CD8-positive, alpha-beta memory T cell (primary cell): Measurements from ENCODE around the gene SDF2. TPM values are rescaled to one million over a fixed set of nuclear protein-coding genes. Genes with fewer than 3 reads are reported as not detected.

Experiments used
- CTCF ChIA-PET: fragments of 350-600 bp; sonication (Branson Sonifier 250); formaldehyde crosslinking; loops from one replicate; lab custom pipeline; 2021; ENCODE audit warnings: antibody characterized with exemption; lab: Charles Lee
- POLR2A ChIA-PET: fragments of 350-600 bp; sonication (Branson Sonifier 250); formaldehyde crosslinking; loops from one replicate; lab custom pipeline; 2021; ENCODE audit warnings: antibody characterized with exemption; lab: Charles Lee
- DNase-seq, 5 donors: peaks; one replicate each; pipeline versions ENCODE4 v3.0.0 to v3.0.0-alpha.2; 2020 to 2022; ENCODE audit warnings: mixed read lengths in 1 of 5
- H3K27ac ChIP-seq: one replicate; pipeline ENCODE4 v1.7.0; 2013; ENCODE audit warnings: low read depth, mild to moderate bottlenecking, low read length, moderate library complexity
- H3K27me3 ChIP-seq: 2 replicates; pipeline ENCODE4 v1.7.0; 2013; ENCODE audit warnings: low read length, mild to moderate bottlenecking; ENCODE audit not compliant: insufficient read depth, poor library complexity, severe bottlenecking
- H3K36me3 ChIP-seq: 2 replicates; pipeline ENCODE4 v1.7.0; 2013; ENCODE audit warnings: mild to moderate bottlenecking, low read length, moderate library complexity; ENCODE audit not compliant: insufficient read depth
- H3K4me1 ChIP-seq: 2 replicates; pipeline ENCODE4 v1.7.0; 2013; ENCODE audit warnings: mild to moderate bottlenecking, low read length, moderate library complexity; ENCODE audit not compliant: insufficient read depth
- H3K4me3 ChIP-seq: 2 replicates; pipeline ENCODE4 v1.7.0; 2013; ENCODE audit warnings: mild to moderate bottlenecking, low read length
- H3K9me3 ChIP-seq: 2 replicates; pipeline ENCODE4 v1.7.0; 2013; ENCODE audit warnings: mild to moderate bottlenecking, low read length
- H3K27ac Mint-ChIP-seq, 8 donors: one replicate each; pipeline ENCODE4 v1.8.0; 2020 to 2021; ENCODE audit warnings: mixed read lengths in 8 of 8, mild to moderate bottlenecking in 6 of 8, inconsistent platforms in 3 of 8, moderate library complexity in 3 of 8
- H3K27me3 Mint-ChIP-seq, 2 donors: one replicate each; pipeline ENCODE4 v1.8.0; 2020 to 2021; ENCODE audit warnings: mixed read lengths in 2 of 2, mild to moderate bottlenecking in 1 of 2, moderate library complexity in 1 of 2
- H3K36me3 Mint-ChIP-seq, 3 donors: one replicate each; pipeline ENCODE4 v1.8.0; 2020 to 2021; ENCODE audit warnings: mixed read lengths in 3 of 3, inconsistent platforms in 1 of 3, mild to moderate bottlenecking in 1 of 3
- H3K4me1 Mint-ChIP-seq, 3 donors: one replicate each; pipeline ENCODE4 v1.8.0; 2020 to 2021; ENCODE audit warnings: mixed read lengths in 3 of 3, inconsistent platforms in 1 of 3, mild to moderate bottlenecking in 1 of 3
- H3K4me3 Mint-ChIP-seq, 7 donors: one replicate each; pipeline ENCODE4 v1.8.0; 2020 to 2021; ENCODE audit warnings: mixed read lengths in 7 of 7, mild to moderate bottlenecking in 6 of 7, moderate library complexity in 4 of 7, inconsistent platforms in 2 of 7
- H3K9me3 Mint-ChIP-seq, 5 donors: one replicate each; pipeline ENCODE4 v1.8.0; 2020 to 2022; ENCODE audit warnings: mixed read lengths in 5 of 5, mild to moderate bottlenecking in 3 of 5, moderate library complexity in 2 of 5, inconsistent platforms in 1 of 5
- polyA plus RNA-seq: library from polyadenylated mRNA; unstranded; fragments of 300-500 nt; fragmentation: Illumina TruSeq; gene quantifications from one replicate; pipeline ENCODE4 v1.2.3, GENCODE V29; 2021
- total RNA-seq, 2 experiments: library from RNA; stranded (reverse); gene quantifications; one replicate each; pipeline ENCODE4 v1.2.3, GENCODE V29; 2021

SDF2 gene
- total and polyA plus RNA-seq, 3 experiments from 2014 or later = 51.4 to 94.9 (median 55.1) TPM

GRCh38 chr17:28622186-28622585 is 39.5 kb downstream of the SDF2 start:
- Mint-ChIP-seq H3K27ac (no peak overlapping the region), H3K4me1 (peaks cover 0 to 4% (median 3%) of the 10 kb centered on the region in 3 donors), H3K4me3 (no peak overlapping the region), H3K27me3 (peaks cover 0 to 1% of the 10 kb centered on the region in 2 donors), H3K36me3 (peaks cover 0 to 90% (median 24%) of the 10 kb centered on the region in 3 donors), H3K9me3 (no peaks in the 10 kb centered on the region)
- no peaks in the 10 kb centered on the region for H3K4me1 ChIP-seq
- H3K27me3 ChIP-seq = no peaks in the 10 kb centered on the region
- no peak overlapping the region for H3K27ac ChIP-seq
- H3K9me3 ChIP-seq = no peaks in the 10 kb centered on the region
- no peak overlapping the region for H3K4me3 ChIP-seq
- POLR2A ChIA-PET = no interaction called here
- no peak for DNase-seq
- CTCF ChIA-PET = interaction anchor here (3.7 kb wide), 1 partner anchor 11 kb away, joined by 21 read pairs; no protein-coding TSS in a partner anchor
- peaks cover 60% of the 10 kb centered on the region for H3K36me3 ChIP-seq

- no peaks in the 10 kb centered on the region for H3K4me1 ChIP-seq
- no peak overlapping the region for H3K4me3 ChIP-seq
- no peak overlapping the region for H3K27ac ChIP-seq
- CTCF ChIA-PET = no interaction called here
- peak overlapping the region in 1 of 8 donors; percentile 72 for H3K27ac Mint-ChIP-seq
- no peak overlapping the region for H3K4me3 Mint-ChIP-seq
- no peaks in the 10 kb centered on the region for H3K27me3 ChIP-seq
- POLR2A ChIA-PET = no interaction called here
- no peaks in the 10 kb centered on the region for H3K9me3 Mint-ChIP-seq
- H3K27me3 Mint-ChIP-seq = no peaks in the 10 kb centered on the region
- peaks cover 0 to 95% (median 24%) of the 10 kb centered on the region in 3 donors for H3K36me3 Mint-ChIP-seq
- peaks cover 0 to 3% (median 0%) of the 10 kb centered on the region in 3 donors for H3K4me1 Mint-ChIP-seq
- no peak for DNase-seq
- no peaks in the 10 kb centered on the region for H3K9me3 ChIP-seq
- H3K36me3 ChIP-seq = peaks cover 80% of the 10 kb centered on the region
These were observed 41.7 kb downstream of the SDF2 start for GRCh38 chr17:28620010-28620409.

GRCh38 chr17:28618464-28618863 is 43.2 kb downstream of the SDF2 start:
- no peaks in the 10 kb centered on the region for H3K27me3 Mint-ChIP-seq
- DNase-seq = no peak
- H3K9me3 ChIP-seq = no peaks in the 10 kb centered on the region
- H3K27ac Mint-ChIP-seq = no peak overlapping the region
- H3K27ac ChIP-seq = no peak overlapping the region
- no peaks in the 10 kb centered on the region for H3K27me3 ChIP-seq
- CTCF ChIA-PET = interaction anchor here (0.7 to 3.0 kb wide), 4 partner anchors 9 to 1867 kb away, joined by 3 to 7 read pairs (median 4); no protein-coding TSS in a partner anchor
- H3K9me3 Mint-ChIP-seq = no peaks in the 10 kb centered on the region
- H3K4me3 ChIP-seq = no peak overlapping the region
- POLR2A ChIA-PET = no interaction called here
- H3K36me3 ChIP-seq = peaks cover 70% of the 10 kb centered on the region
- H3K36me3 Mint-ChIP-seq = peaks cover 0 to 95% (median 21%) of the 10 kb centered on the region in 3 donors
- H3K4me1 ChIP-seq = no peaks in the 10 kb centered on the region
- no peak overlapping the region for H3K4me3 Mint-ChIP-seq
- H3K4me1 Mint-ChIP-seq = no peaks in the 10 kb centered on the region

- H3K4me3 ChIP-seq = no peak overlapping the region
- H3K27ac ChIP-seq = no peak overlapping the region
- Mint-ChIP-seq H3K9me3 (no peaks in the 10 kb centered on the region), H3K36me3 (peaks cover 0 to 86% (median 10%) of the 10 kb centered on the region in 3 donors), H3K27ac (peak overlapping the region in 3 of 8 donors; percentile 4 to 82 (median 50)), H3K4me1 (peaks cover 0 to 6% (median 0%) of the 10 kb centered on the region in 3 donors), H3K27me3 (no peaks in the 10 kb centered on the region), H3K4me3 (no peak overlapping the region)
- ChIA-PET CTCF (no interaction called here), POLR2A (interaction anchor here (0.7 kb wide), 1 partner anchor 126 kb away, joined by 3 read pairs; no protein-coding TSS in a partner anchor)
- peaks cover 53% of the 10 kb centered on the region for H3K36me3 ChIP-seq
- H3K4me1 ChIP-seq = no peaks in the 10 kb centered on the region
- H3K9me3 ChIP-seq = no peaks in the 10 kb centered on the region
- DNase-seq = no peak
- no peaks in the 10 kb centered on the region for H3K27me3 ChIP-seq
These were observed 45.4 kb downstream of the SDF2 start for GRCh38 chr17:28616281-28616680.

GRCh38 chr17:28615260-28615940 is 46.3 kb downstream of the SDF2 start:
- CTCF ChIA-PET = no interaction called here
- Mint-ChIP-seq H3K4me3 (no peak overlapping the region), H3K27ac (peak overlapping the region in 2 of 8 donors; percentile 4 to 50), H3K27me3 (no peaks in the 10 kb centered on the region), H3K9me3 (no peaks in the 10 kb centered on the region), H3K4me1 (peaks cover 0 to 6% (median 0%) of the 10 kb centered on the region in 3 donors), H3K36me3 (peaks cover 0 to 84% (median 12%) of the 10 kb centered on the region in 3 donors)
- H3K4me1 ChIP-seq = no peaks in the 10 kb centered on the region
- no peak overlapping the region for H3K4me3 ChIP-seq
- POLR2A ChIA-PET = no interaction called here
- H3K36me3 ChIP-seq = peaks cover 44% of the 10 kb centered on the region
- H3K9me3 ChIP-seq = no peaks in the 10 kb centered on the region
- no peak overlapping the region for H3K27ac ChIP-seq
- no peaks in the 10 kb centered on the region for H3K27me3 ChIP-seq
- DNase-seq = no peak

GRCh38 chr17:28613931-28614381 is 47.8 kb downstream of the SDF2 start, which contains the start of gene RSKR:
Gene RSKR, minus strand, starts transcription at chr17:28614185. Its CDS starts 24 bp downstream, at chr17:28614161.
- no peaks in the 10 kb centered on the region for H3K9me3 ChIP-seq
- no peaks in the 10 kb centered on the region for H3K27me3 ChIP-seq
- no peak for DNase-seq
- H3K4me3 Mint-ChIP-seq = no peak within 1 kb of the TSS
- H3K27me3 Mint-ChIP-seq = no peaks in the 10 kb centered on the region
- ChIA-PET POLR2A (interaction anchor here (1.2 kb wide), 1 partner anchor 14 kb away, joined by 3 read pairs; no protein-coding TSS in a partner anchor), CTCF (interaction anchor here (1.5 to 5.3 kb wide), 2 partner anchors 24 to 118 kb away, joined by 3 to 37 read pairs; no protein-coding TSS in a partner anchor)
- H3K4me1 Mint-ChIP-seq = peaks cover 0 to 6% (median 0%) of the 10 kb centered on the region in 3 donors
- peaks cover 0 to 73% (median 8%) of the 10 kb centered on the region in 3 donors for H3K36me3 Mint-ChIP-seq
- no peak within 1 kb of the TSS for H3K4me3 ChIP-seq
- H3K27ac Mint-ChIP-seq = peak within 1 kb of the TSS in 6 of 8 donors; percentile 29 to 80 (median 59)
- no peaks in the 10 kb centered on the region for H3K4me1 ChIP-seq
- no peak within 1 kb of the TSS for H3K27ac ChIP-seq
- H3K9me3 Mint-ChIP-seq = no peaks in the 10 kb centered on the region
- peaks cover 31% of the 10 kb centered on the region for H3K36me3 ChIP-seq

- Histone ChIP-seq H3K36me3 (peaks cover 24% of the 10 kb centered on the region), H3K4me3 (no peak overlapping the region), H3K27me3 (no peaks in the 10 kb centered on the region), H3K27ac (no peak overlapping the region), H3K9me3 (no peaks in the 10 kb centered on the region), H3K4me1 (no peaks in the 10 kb centered on the region)
- Mint-ChIP-seq H3K9me3 (no peaks in the 10 kb centered on the region), H3K36me3 (peaks cover 0 to 66% (median 8%) of the 10 kb centered on the region in 3 donors), H3K27me3 (no peaks in the 10 kb centered on the region), H3K4me3 (no peak overlapping the region), H3K27ac (peak overlapping the region in 4 of 8 donors; percentile 58 to 80 (median 70)), H3K4me1 (peaks cover 0 to 6% (median 0%) of the 10 kb centered on the region in 3 donors)
- POLR2A ChIA-PET = interaction anchor here (0.7 to 1.2 kb wide), 2 partner anchors 14 to 32 kb away, joined by 3 read pairs; partner anchors contain the start of gene BLTP2
- peak; percentile 6 to 59 (median 18) for DNase-seq
- CTCF ChIA-PET = interaction anchor here (0.8 to 5.3 kb wide), 8 partner anchors 10 to 118 kb away, joined by 3 to 37 read pairs (median 4); partner anchors contain the start of gene PIGS
These were observed 48.5 kb downstream of the SDF2 start for GRCh38 chr17:28612936-28613872.
